GM19397 (cell line): Measurements from ENCODE around the gene ZNF346.

Experiments
- ATAC-seq: cut with Tn5 transposase; IDR thresholded peaks from one replicate; pipeline ENCODE4 v1.9.1; 2021; ENCODE audit warnings: mild to moderate bottlenecking, moderate library complexity; ENCODE audit not compliant: unreplicated experiment

Gene ZNF346

DNA sequence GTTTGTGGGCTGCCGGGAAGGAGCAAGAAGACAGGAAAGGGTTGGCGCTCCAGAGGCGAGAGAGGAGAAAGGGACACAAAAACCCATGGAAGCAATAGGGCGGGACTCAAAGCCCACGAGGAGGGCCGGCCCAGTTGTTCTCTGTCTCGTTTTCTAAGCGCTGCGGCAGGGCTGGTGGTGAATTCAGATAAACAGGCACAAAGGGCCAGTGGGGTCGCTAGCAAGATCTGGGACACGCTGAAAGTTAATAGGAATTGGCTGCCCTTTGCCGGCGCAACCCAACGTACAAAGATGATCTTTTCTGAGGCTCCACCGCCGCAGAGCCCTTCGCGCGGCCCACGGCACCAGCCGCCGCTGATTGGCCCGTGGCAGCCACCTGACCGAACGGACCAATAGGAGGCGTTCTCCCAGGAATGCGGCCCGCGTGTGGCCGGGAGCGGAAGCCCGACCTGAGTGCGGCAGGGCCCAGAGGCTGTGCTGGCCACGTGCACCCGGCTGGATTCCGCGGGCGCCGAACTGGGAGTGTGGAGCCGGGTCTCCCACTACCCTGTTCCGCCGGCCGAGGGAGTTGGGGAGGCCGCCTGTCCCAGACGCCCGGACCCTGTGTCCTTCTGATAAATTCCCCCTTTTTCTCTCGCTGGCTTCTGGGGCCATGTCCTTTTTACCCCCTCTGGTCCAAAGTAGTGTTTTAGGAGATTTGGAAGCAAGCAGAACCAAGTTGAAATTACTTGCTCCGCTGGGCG is 94.3 kb downstream of the ZNF346 start:
- ATAC-seq = peak; percentile 69

- no peak for ATAC-seq
Observed at GRCh38 chr5:177117441-177118045, 95.0 kb downstream of the ZNF346 start.

GRCh38 chr5:177122566-177122965 is 100.1 kb downstream of the ZNF346 start:
- no peak for ATAC-seq

GRCh38 chr5:177123789-177124485 is 101.4 kb downstream of the ZNF346 start:
- no peak for ATAC-seq

DNA sequence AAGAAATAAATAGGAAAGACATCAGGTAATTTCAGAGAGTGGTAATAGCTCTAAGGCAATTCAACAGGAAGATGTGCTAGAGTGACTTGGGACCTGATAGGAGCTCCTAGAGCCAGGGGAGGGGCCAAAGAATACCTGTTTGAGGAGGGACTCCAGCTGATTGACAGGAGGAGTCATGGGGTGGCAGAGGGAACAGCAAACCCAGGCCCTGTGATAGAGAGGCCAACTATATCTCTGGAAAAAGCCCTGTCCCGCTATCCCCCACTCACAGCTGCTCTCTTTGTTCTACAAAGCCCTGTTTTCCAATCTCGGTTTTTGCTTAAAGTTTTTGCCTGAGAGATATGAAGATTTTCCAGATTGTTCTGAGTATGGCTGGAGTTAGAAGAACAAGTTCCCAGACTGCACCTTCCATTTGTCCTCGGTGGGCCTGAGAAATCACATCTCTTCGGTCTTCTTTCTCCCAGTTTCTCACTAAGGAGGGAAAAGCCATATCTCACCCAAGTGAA is 102.0 kb downstream of the ZNF346 start:
- no peak for ATAC-seq

- ATAC-seq = no peak
Observed at GRCh38 chr5:177126771-177127170, 104.3 kb downstream of the ZNF346 start.

DNA sequence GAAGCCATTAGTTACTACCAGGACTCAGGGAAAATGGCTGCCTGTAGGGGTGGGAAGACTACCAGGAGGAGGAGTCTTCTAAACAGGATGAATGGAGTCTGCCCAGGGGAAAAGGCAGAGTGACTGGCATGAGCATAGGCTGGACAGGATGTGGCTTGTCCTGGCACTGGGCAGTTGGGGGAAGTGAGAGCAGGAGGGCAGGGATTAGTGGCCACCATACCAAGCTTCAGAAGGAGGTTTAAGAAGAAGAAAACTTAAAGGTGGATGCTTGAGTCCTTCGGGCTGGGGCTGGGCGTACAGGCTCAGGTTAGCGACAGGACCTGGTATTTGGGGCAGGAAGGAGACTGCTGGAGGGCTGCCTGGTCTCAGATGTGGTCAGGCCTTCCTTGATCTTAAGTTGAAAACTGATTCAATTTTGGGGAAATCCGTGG is 106.1 kb downstream of the ZNF346 start:
- no peak for ATAC-seq

GRCh38 chr5:177130211-177131018 is 107.9 kb downstream of the ZNF346 start:
- no peak for ATAC-seq
